ENCODE results near the gene DAP.

DNA sequence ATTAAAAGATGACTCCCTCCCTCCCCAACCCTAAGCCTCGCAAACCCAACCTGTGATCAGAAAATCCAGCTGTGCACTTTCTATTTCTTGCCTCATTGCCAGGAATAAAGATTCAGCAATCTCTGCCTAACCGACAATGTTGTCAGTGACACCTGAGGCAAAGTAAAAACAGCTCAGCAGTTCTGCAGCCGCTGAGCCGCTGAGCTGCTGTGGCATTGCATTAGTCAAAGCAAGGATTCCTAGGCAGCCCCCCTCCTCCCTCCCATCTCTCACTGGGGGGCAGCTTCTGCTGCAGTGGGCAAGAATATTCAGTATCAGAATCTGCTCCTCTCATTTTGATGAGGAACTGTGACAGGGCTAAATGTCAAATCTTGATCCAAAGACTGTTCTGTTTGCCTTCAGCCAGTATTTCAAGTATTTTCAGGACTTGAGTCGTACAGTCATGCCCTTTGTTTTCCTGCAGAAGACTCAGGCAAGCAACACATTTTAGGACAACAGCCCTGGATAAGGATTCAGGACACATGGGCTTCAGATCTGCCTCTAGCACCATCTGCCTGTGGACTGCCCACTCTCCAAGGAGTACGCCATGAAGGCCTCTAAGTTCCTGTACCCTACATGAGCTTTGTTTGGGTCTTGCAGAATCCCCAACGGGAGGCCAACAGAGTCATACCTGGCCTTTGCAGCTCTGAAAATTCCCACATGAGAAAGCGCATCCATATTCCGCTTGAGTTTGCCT is 41.1 kb upstream of the DAP start:
- TF ChIP-seq, protein P1, sequence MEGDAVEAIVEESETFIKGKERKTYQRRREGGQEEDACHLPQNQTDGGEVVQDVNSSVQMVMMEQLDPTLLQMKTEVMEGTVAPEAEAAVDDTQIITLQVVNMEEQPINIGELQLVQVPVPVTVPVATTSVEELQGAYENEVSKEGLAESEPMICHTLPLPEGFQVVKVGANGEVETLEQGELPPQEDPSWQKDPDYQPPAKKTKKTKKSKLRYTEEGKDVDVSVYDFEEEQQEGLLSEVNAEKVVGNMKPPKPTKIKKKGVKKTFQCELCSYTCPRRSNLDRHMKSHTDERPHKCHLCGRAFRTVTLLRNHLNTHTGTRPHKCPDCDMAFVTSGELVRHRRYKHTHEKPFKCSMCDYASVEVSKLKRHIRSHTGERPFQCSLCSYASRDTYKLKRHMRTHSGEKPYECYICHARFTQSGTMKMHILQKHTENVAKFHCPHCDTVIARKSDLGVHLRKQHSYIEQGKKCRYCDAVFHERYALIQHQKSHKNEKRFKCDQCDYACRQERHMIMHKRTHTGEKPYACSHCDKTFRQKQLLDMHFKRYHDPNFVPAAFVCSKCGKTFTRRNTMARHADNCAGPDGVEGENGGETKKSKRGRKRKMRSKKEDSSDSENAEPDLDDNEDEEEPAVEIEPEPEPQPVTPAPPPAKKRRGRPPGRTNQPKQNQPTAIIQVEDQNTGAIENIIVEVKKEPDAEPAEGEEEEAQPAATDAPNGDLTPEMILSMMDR (IDR thresholded peaks at IDR 0.05; ENCODE audit: insufficient read depth, low read length, poor library complexity, severe bottlenecking): no peak
- TF ChIP-seq EZH2phosphoT487 (conservative IDR thresholded peaks at IDR 0.05; ENCODE audit: low read length): no peak

Data from SU-DHL-6 (cell line).